Natural killer cell (primary cell): ENCODE data around the gene SEMA6A. TPM values are rescaled to one million over a fixed set of nuclear protein-coding genes. Genes with fewer than 3 reads are reported as not detected.

Experiments used
- ATAC-seq, 3 donors: fragments of 150-1000 bp in 2 of 3; fragments of 200-7000 bp in 1 of 3; cut with Tn5 transposase; 1 replicate in 1 of 3; 2 replicates in 2 of 3; pipeline ENCODE4 v1.10.0; 2021; ENCODE audit warnings: mild to moderate bottlenecking in 2 of 3, moderate library complexity in 2 of 3
- DNase-seq, 2 donors: peaks; one replicate each; pipeline versions ENCODE4 v3.0.0 to v3.0.0-alpha.2; 2013 to 2021; ENCODE audit warnings: mixed read lengths in 1 of 2
- H3K27ac ChIP-seq: one replicate; pipeline ENCODE4 v1.5.1; 2013; ENCODE audit warnings: mild to moderate bottlenecking, low read length
- H3K27me3 ChIP-seq: one replicate; pipeline ENCODE4 v1.6.1; 2013; ENCODE audit warnings: low read length; ENCODE audit not compliant: control insufficient read depth, insufficient read depth
- H3K36me3 ChIP-seq: one replicate; pipeline ENCODE4 v1.6.1; 2013; ENCODE audit warnings: low read length; ENCODE audit not compliant: control insufficient read depth, insufficient read depth
- H3K4me1 ChIP-seq: one replicate; pipeline ENCODE4 v1.6.1; 2013; ENCODE audit warnings: low read length; ENCODE audit not compliant: control insufficient read depth, insufficient read depth
- H3K4me3 ChIP-seq: one replicate; pipeline ENCODE4 v1.5.1; 2013; ENCODE audit warnings: low read length
- H3K9me3 ChIP-seq: one replicate; pipeline ENCODE4 v1.6.1; 2013; ENCODE audit warnings: low read length; ENCODE audit not compliant: control insufficient read depth, insufficient read depth
- H3K27ac Mint-ChIP-seq, 2 donors: one replicate each; pipeline ENCODE4 v1.8.0; 2022; ENCODE audit warnings: mild to moderate bottlenecking in 2 of 2, mixed read lengths in 2 of 2, moderate library complexity in 1 of 2
- H3K27me3 Mint-ChIP-seq, 2 donors: one replicate each; pipeline ENCODE4 v1.8.0; 2022; ENCODE audit warnings: low read depth in 2 of 2, mixed read lengths in 2 of 2
- H3K36me3 Mint-ChIP-seq: one replicate; pipeline ENCODE4 v1.8.0; 2022; ENCODE audit warnings: mixed read lengths
- H3K4me1 Mint-ChIP-seq, 2 donors: one replicate each; pipeline ENCODE4 v1.8.0; 2022; ENCODE audit warnings: mixed read lengths in 2 of 2
- H3K4me3 Mint-ChIP-seq: one replicate; pipeline ENCODE4 v1.8.0; 2022; ENCODE audit warnings: mild to moderate bottlenecking, moderate library complexity, mixed read lengths
- H3K9me3 Mint-ChIP-seq, 2 donors: one replicate each; pipeline ENCODE4 v1.8.0; 2022; ENCODE audit warnings: mixed read lengths in 2 of 2
- WGBS: methylation state at CpG from one replicate; pipeline ENCODE4 v1.1.7; 2013; ENCODE audit warnings: missing lambda C conversion rate; ENCODE audit not compliant: insufficient coverage; 5-methylcytosine and 5-hydroxymethylcytosine counted together
- intact Hi-C: fragments of 100-400 bp; cut with micrococcal nuclease; formaldehyde crosslinking; loops from one replicate; pipeline ENCODE4 v1.14.2; 2022
- total RNA-seq, 4 donors: library from RNA; stranded (reverse); fragments of 120-200 nt in 1 of 4; gene quantifications; one replicate each; pipeline versions ENCODE4 v1.2.3 to v1.2.4, GENCODE V29; 2013 to 2022
- TF ChIP-seq, protein P1 (sequence below): fragments of 200-600 bp; IDR thresholded peaks from one replicate; pipeline ENCODE4 v1.8.0; 2022; ENCODE audit warnings: antibody characterized with exemption

Gene SEMA6A
- total RNA-seq, 3 donors from 2014 or later (not counting 1 experiment from before 2014, with no cell fraction given), result not detected

DNA sequence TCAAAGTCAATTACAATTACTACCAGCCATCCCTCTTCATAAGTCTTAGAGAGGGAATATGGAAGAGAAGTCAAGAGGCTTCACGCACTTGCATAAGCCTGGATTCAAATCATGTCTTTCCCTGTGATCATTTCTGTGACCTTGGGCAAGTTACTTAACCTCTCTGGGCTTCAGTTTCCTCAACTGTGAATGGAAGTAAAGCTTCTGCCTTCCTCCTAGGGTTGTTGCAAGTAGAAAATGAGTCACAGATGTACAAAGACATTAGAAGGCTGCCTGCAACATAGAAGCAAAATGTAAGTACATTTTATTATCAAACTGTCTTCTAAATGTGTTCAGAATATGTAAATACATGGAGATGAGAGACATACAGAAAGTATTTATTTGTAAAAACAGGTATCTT lies 42.3 kb upstream of the SEMA6A start:
- intact Hi-C loops, result no loop called here
- Histone ChIP-seq H3K4me3 (no peak overlapping the region), H3K27me3 (no peaks in the 10 kb centered on the region), H3K27ac (no peak overlapping the region), H3K9me3 (no peaks in the 10 kb centered on the region), H3K36me3 (no peaks in the 10 kb centered on the region), H3K4me1 (no peaks in the 10 kb centered on the region)
- no peaks in the 10 kb centered on the region for H3K27me3 Mint-ChIP-seq
- H3K4me1 Mint-ChIP-seq, result no peaks in the 10 kb centered on the region
- TF ChIP-seq, protein P1, sequence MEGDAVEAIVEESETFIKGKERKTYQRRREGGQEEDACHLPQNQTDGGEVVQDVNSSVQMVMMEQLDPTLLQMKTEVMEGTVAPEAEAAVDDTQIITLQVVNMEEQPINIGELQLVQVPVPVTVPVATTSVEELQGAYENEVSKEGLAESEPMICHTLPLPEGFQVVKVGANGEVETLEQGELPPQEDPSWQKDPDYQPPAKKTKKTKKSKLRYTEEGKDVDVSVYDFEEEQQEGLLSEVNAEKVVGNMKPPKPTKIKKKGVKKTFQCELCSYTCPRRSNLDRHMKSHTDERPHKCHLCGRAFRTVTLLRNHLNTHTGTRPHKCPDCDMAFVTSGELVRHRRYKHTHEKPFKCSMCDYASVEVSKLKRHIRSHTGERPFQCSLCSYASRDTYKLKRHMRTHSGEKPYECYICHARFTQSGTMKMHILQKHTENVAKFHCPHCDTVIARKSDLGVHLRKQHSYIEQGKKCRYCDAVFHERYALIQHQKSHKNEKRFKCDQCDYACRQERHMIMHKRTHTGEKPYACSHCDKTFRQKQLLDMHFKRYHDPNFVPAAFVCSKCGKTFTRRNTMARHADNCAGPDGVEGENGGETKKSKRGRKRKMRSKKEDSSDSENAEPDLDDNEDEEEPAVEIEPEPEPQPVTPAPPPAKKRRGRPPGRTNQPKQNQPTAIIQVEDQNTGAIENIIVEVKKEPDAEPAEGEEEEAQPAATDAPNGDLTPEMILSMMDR, result no peak
- WGBS, result 88% methylated on average over 1 of the region's 1 CpG
- no peak overlapping the region for H3K27ac Mint-ChIP-seq
- no peak overlapping the region for H3K4me3 Mint-ChIP-seq
- H3K36me3 Mint-ChIP-seq, result no peaks in the 10 kb centered on the region
- H3K9me3 Mint-ChIP-seq, result peaks cover 2 to 5% of the 10 kb centered on the region in 2 donors
- ATAC-seq (no peak), DNase-seq (no peak)

DNA sequence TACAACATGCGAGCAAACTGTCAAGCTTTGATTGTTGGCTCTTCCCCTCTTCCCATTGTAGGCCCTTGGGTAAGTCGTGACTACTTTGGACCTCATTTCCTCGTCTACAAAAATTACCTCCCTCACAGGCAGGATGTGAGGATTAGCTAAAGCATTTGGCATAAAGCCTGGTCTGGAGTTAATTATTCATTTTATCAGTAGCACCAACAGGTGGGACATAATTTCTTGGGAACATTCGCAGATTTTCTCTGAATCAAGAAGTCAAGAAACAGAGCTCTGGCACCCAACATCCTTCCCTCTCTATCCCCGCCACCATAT lies 39.9 kb upstream of the SEMA6A start:
- no peaks in the 10 kb centered on the region for H3K36me3 Mint-ChIP-seq
- H3K4me3 ChIP-seq, result no peak overlapping the region
- H3K36me3 ChIP-seq, result no peaks in the 10 kb centered on the region
- no peaks in the 10 kb centered on the region for H3K4me1 Mint-ChIP-seq
- no peak for DNase-seq
- TF ChIP-seq, protein P1, result no peak
- H3K27ac ChIP-seq, result no peak overlapping the region
- no peaks in the 10 kb centered on the region for H3K9me3 ChIP-seq
- WGBS, result 80% methylated on average over 3 of the region's 5 CpGs
- H3K27ac Mint-ChIP-seq, result no peak overlapping the region
- intact Hi-C loops, result no loop called here
- ATAC-seq, result no peak
- H3K4me3 Mint-ChIP-seq, result no peak overlapping the region
- H3K4me1 ChIP-seq, result no peaks in the 10 kb centered on the region
- H3K9me3 Mint-ChIP-seq, result peaks cover 0 to 2% of the 10 kb centered on the region in 2 donors
- H3K27me3 Mint-ChIP-seq, result no peaks in the 10 kb centered on the region
- H3K27me3 ChIP-seq, result no peaks in the 10 kb centered on the region

DNA sequence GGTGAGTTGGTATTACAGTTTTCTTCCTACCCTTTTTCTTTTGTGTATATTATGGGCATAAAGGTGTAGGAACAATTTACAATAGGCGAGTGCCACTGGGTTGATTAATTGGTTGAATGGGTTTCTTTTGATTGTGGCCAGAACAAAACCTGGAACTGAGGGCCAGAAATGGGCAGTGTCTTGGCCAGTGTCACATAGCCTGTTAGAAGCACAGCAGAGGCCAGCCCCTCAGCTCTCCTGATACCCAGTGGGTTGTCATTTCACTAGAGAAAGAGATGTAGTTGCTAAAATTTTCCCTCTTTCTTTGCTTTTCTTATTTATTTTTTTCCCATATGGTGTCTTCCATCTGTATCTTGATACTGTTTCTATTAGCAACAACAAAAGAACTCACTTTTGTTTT lies 38.8 kb upstream of the SEMA6A start:
- intact Hi-C loops, result no loop called here
- WGBS, result 79% methylated on average over 1 of the region's 1 CpG
- Mint-ChIP-seq H3K27me3 (no peaks in the 10 kb centered on the region), H3K4me1 (no peaks in the 10 kb centered on the region), H3K27ac (no peak overlapping the region), H3K4me3 (no peak overlapping the region), H3K36me3 (no peaks in the 10 kb centered on the region), H3K9me3 (peaks cover 0 to 2% of the 10 kb centered on the region in 2 donors)
- no peaks in the 10 kb centered on the region for H3K9me3 ChIP-seq
- H3K27ac ChIP-seq, result no peak overlapping the region
- TF ChIP-seq, protein P1, result no peak
- ATAC-seq, result no peak
- H3K36me3 ChIP-seq, result no peaks in the 10 kb centered on the region
- no peaks in the 10 kb centered on the region for H3K27me3 ChIP-seq
- no peaks in the 10 kb centered on the region for H3K4me1 ChIP-seq
- H3K4me3 ChIP-seq, result no peak overlapping the region
- DNase-seq, result no peak

DNA sequence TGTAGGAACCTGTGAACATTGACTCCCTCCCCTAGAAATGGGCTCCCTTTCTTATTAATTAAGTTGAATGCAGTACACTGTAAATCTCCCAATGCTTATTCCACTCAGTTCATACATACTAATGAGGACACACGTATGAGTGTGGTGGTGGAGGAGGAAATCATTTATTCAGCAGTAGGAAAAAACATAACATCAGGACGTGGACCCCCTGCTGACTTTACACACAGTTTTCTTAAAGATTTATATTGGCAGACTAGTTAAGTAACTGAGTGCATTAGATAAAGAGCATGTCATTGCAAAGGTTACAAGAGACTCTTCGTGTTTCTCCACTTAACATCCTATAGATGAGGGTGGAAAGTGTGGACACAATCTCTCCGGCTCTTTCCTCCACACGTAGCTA lies 37.8 kb upstream of the SEMA6A start:
- no peaks in the 10 kb centered on the region for H3K27me3 ChIP-seq
- no peaks in the 10 kb centered on the region for H3K36me3 Mint-ChIP-seq
- DNase-seq (no peak), ATAC-seq (no peak)
- H3K27me3 Mint-ChIP-seq, result no peaks in the 10 kb centered on the region
- H3K4me3 Mint-ChIP-seq, result no peak overlapping the region
- H3K27ac Mint-ChIP-seq, result no peak overlapping the region
- H3K4me3 ChIP-seq, result no peak overlapping the region
- no peak overlapping the region for H3K27ac ChIP-seq
- H3K9me3 Mint-ChIP-seq, result peaks cover 0 to 2% of the 10 kb centered on the region in 2 donors
- TF ChIP-seq, protein P1, result no peak
- intact Hi-C loops, result no loop called here
- H3K4me1 ChIP-seq, result no peaks in the 10 kb centered on the region
- no peaks in the 10 kb centered on the region for H3K36me3 ChIP-seq
- no peaks in the 10 kb centered on the region for H3K9me3 ChIP-seq
- no peaks in the 10 kb centered on the region for H3K4me1 Mint-ChIP-seq
- 95% methylated on average over 3 of the region's 5 CpGs for WGBS
